HepG2 (cell line): ENCODE measurements around the gene SRRM3. TPM values are rescaled to one million over a fixed set of nuclear protein-coding genes. Genes with fewer than 3 reads are reported as not detected.

ENCODE experiments used
- ADNP ChIP-seq: sonication (generic); formaldehyde crosslinking; IDR thresholded peaks from 2 replicates; pipeline ENCODE4 v1.4.0; 2020; ENCODE audit warnings: missing genetic modification reagents
- CSRNP2 ChIP-seq: sonication (generic); formaldehyde crosslinking; conservative IDR thresholded peaks from 2 replicates; pipeline ENCODE4 v1.8.0; 2022; ENCODE audit warnings: low read depth, missing genetic modification reagents
- GMEB2 ChIP-seq: IDR thresholded peaks from 2 replicates; pipeline ENCODE4 v1.6.1; 2016; ENCODE audit warnings: missing biosample characterization, missing genetic modification reagents, low read depth
- JUND ChIP-seq: sonication (generic); formaldehyde crosslinking; IDR thresholded peaks from 2 replicates; pipeline ENCODE4 v1.8.0; 2022; ENCODE audit warnings: mild to moderate bottlenecking, missing genetic modification reagents
- NCOA5 ChIP-seq: sonication (generic); formaldehyde crosslinking; IDR thresholded peaks from 2 replicates; pipeline ENCODE4 v1.4.0; 2020; ENCODE audit warnings: missing genetic modification reagents
- PHF20 ChIP-seq: sonication (generic); formaldehyde crosslinking; IDR thresholded peaks from 2 replicates; pipeline ENCODE4 v1.5.0; 2020; ENCODE audit warnings: mild to moderate bottlenecking, missing genetic modification reagents
- TOPORS ChIP-seq: sonication (generic); formaldehyde crosslinking; IDR thresholded peaks from 2 replicates; pipeline ENCODE4 v1.8.0; 2023; ENCODE audit warnings: mild to moderate bottlenecking, missing genetic modification reagents
- ZBTB43 ChIP-seq: sonication (generic); formaldehyde crosslinking; conservative IDR thresholded peaks from 2 replicates; pipeline ENCODE4 v1.4.0; 2020; ENCODE audit warnings: missing genetic modification reagents
- ZMAT3 ChIP-seq: sonication (generic); formaldehyde crosslinking; conservative IDR thresholded peaks from 2 replicates; pipeline ENCODE4 v1.7.0; 2021; ENCODE audit warnings: missing genetic modification reagents
- ZMAT5 ChIP-seq: sonication (generic); formaldehyde crosslinking; IDR thresholded peaks from 2 replicates; pipeline ENCODE4 v1.5.0; 2020; ENCODE audit warnings: mild to moderate bottlenecking, low read depth, missing genetic modification reagents, borderline replicate concordance
- ZNF260 ChIP-seq: sonication (generic); formaldehyde crosslinking; IDR thresholded peaks from 2 replicates; pipeline ENCODE4 v1.4.0; 2020; ENCODE audit warnings: missing genetic modification reagents, low read depth, mild to moderate bottlenecking, borderline replicate concordance
- ZNF326 ChIP-seq: sonication (generic); formaldehyde crosslinking; IDR thresholded peaks from 2 replicates; pipeline ENCODE4 v1.4.0; 2020; ENCODE audit warnings: missing genetic modification reagents, borderline replicate concordance
- ZNF407 ChIP-seq: sonication (generic); formaldehyde crosslinking; IDR thresholded peaks from one replicate; pipeline ENCODE4 v1.5.1; 2020; ENCODE audit warnings: mild to moderate bottlenecking, missing genetic modification reagents; ENCODE audit errors: not compliant biosample characterization
- ZSCAN12 ChIP-seq: sonication (generic); formaldehyde crosslinking; IDR thresholded peaks from 2 replicates; pipeline ENCODE4 v1.9.0; 2021; ENCODE audit warnings: mild to moderate bottlenecking, missing genetic modification reagents
- polyA plus RNA-seq, 8 experiments: library from polyadenylated mRNA; depleted of rRNA in 3 of 8; stranded (reverse) in 7 of 8; unstranded in 1 of 8; fragments of >200 nt; fragmentation: Illumina TruSeq in 4 of 8; extraction: Trizol in 4 of 8; gene quantifications; 2 replicates each; pipeline versions ENCODE4 v1.2.1 to v1.2.3, GENCODE V29; 2011 to 2016; ENCODE audit warnings: low read depth in 4 of 8, missing spikeins in 1 of 8, mixed read lengths in 1 of 8; ENCODE audit not compliant: insufficient read depth in 1 of 8
- total RNA-seq, 5 experiments: library from RNA; depleted of rRNA; stranded (reverse); fragments of >200 nt; fragmentation: Illumina TruSeq; extraction: Trizol; gene quantifications; 2 replicates each; pipeline ENCODE4 v1.2.3, GENCODE V29; 2016; ENCODE audit warnings: low read depth in 1 of 5

Gene SRRM3
- total and polyA plus RNA-seq, 2 of the 13 experiments (the other 11 are each of a cell fraction or from before 2014, with no cell fraction given) = 0.13 to 0.54 TPM

- TF ChIP-seq CSRNP2 (CRISPR knock-in tag) = peak; percentile 97
- peak; percentile 98 for TF ChIP-seq ZSCAN12
- peak; percentile 90 for TF ChIP-seq ZBTB43 (CRISPR knock-in tag)
- no peak for TF ChIP-seq ZMAT5
- peak; percentile 81 for TF ChIP-seq PHF20 (CRISPR knock-in tag)
- peak; percentile 99 for TF ChIP-seq ZMAT3
- TF ChIP-seq ZNF260 (CRISPR knock-in tag) = no peak
- TF ChIP-seq ZNF407 (CRISPR knock-in tag) = peak; percentile 95
- no peak for TF ChIP-seq NCOA5 (CRISPR knock-in tag)
- TF ChIP-seq GMEB2 (CRISPR knock-in tag) = no peak
- peak; percentile 78; the same call in 1 of the 2 replicates for TF ChIP-seq ADNP
- TF ChIP-seq ZNF326 = no peak
- 0 out of 2 replicates have a peak, but pooled peaks have one; percentile 47 for TF ChIP-seq JUND (CRISPR knock-in tag)
- peak; percentile 87; the same call in 1 of the 2 replicates for TF ChIP-seq TOPORS (CRISPR knock-in tag)
Observed at GRCh38 chr7:76201732-76202665, at the start of gene SRRM3 (continued).
